Transverse colon (tissue), 4 donors: Measurements from ENCODE around the gene CDRT4. TPM values are rescaled to one million over a fixed set of nuclear protein-coding genes. Genes with fewer than 3 reads are reported as not detected.

Experiments
- DNase-seq: peaks from one replicate; pipeline ENCODE4 v3.0.0-alpha.2; 2019
- H3K27ac ChIP-seq, 4 donors: fragments of 200-600 bp; sonication (generic); 2 replicates each; pipeline ENCODE4 v1.5.1; 2016 to 2018; ENCODE audit warnings: inconsistent platforms in 4 of 4
- H3K27me3 ChIP-seq: fragments of 200-600 bp; sonication (generic); 2 replicates; pipeline ENCODE4 v1.5.1; 2017; ENCODE audit warnings: inconsistent platforms
- H3K36me3 ChIP-seq, 4 donors: fragments of 200-600 bp; sonication (generic); 2 replicates each; pipeline ENCODE4 v1.5.1; 2017 to 2019; ENCODE audit warnings: inconsistent platforms in 4 of 4
- H3K4me1 ChIP-seq, 4 donors: fragments of 200-600 bp; sonication (generic); 2 replicates each; pipeline ENCODE4 v1.5.1; 2017 to 2020; ENCODE audit warnings: inconsistent platforms in 4 of 4
- H3K4me3 ChIP-seq, 4 donors: fragments of 200-600 bp; sonication (generic); 1 replicate in 1 of 4; 2 replicates in 3 of 4; pipeline versions ENCODE4 v1.5.1 to v1.6.1; 2017 to 2019; ENCODE audit warnings: inconsistent platforms in 4 of 4
- H3K9me3 ChIP-seq, 2 donors: fragments of 200-600 bp; sonication (generic); 2 replicates each; pipeline ENCODE4 v1.5.1; 2017 to 2019; ENCODE audit warnings: inconsistent platforms in 2 of 2
- EP300 ChIP-seq: sonication (generic); formaldehyde crosslinking; IDR thresholded peaks from one replicate; pipeline ENCODE4 v1.6.1; 2017; ENCODE audit warnings: antibody characterized with exemption, low read depth
- POLR2A ChIP-seq: fragments of 450-650 bp; IDR thresholded peaks from one replicate; pipeline ENCODE4 v1.6.1; 2016; ENCODE audit warnings: antibody characterized with exemption, mild to moderate bottlenecking, moderate library complexity
- POLR2AphosphoS5 ChIP-seq, 3 donors: sonication (generic); formaldehyde crosslinking; IDR thresholded peaks; one replicate each; pipeline ENCODE4 v1.6.1; 2016; ENCODE audit warnings: antibody characterized with exemption in 3 of 3
- WGBS, 2 donors: methylation state at CpG; one replicate each; pipeline ENCODE4 v1.1.5; 2018; ENCODE audit warnings: low coverage in 1 of 2; 5-methylcytosine and 5-hydroxymethylcytosine counted together
- in situ Hi-C, 4 donors: fragments of 200-750 bp; cut with MboI; loops; one replicate each; pipeline versions ENCODE4 v1.15.0 to v1.15.1; 2017; ENCODE audit warnings: low sequenced_read_pairs in 3 of 4, low pct_ligation_motif_present in 1 of 4, low pct_unique_long_range_greater_than_20kb in 1 of 4
- intact Hi-C: fragments of 100-400 bp; cut with DNase I; formaldehyde crosslinking; loops from one replicate; pipeline ENCODE4 v1.15.1; 2023; ENCODE audit warnings: low total_unique reads
- total RNA-seq, 4 donors: library from RNA; depleted of rRNA; stranded (reverse); fragments of >200 nt; gene quantifications; one replicate each; pipeline ENCODE4 v1.1.0, GENCODE V29; 2016
- TF ChIP-seq, protein P1 (sequence below), 5 experiments: fragments of 200-600 bp in 3 of 5; fragments of 450-650 bp in 2 of 5; sonication (generic) in 3 of 5; IDR thresholded peaks; 1 replicate in 2 of 5; 2 replicates in 3 of 5; pipeline ENCODE4 v1.5.1; 2016 to 2017; ENCODE audit warnings: antibody characterized with exemption in 5 of 5, inconsistent platforms in 3 of 5, mild to moderate bottlenecking in 2 of 5, moderate library complexity in 1 of 5

The CDRT4 gene
- total RNA-seq, 4 donors from 2014 or later = 2.2 to 93.5 (median 14.4) TPM

DNA sequence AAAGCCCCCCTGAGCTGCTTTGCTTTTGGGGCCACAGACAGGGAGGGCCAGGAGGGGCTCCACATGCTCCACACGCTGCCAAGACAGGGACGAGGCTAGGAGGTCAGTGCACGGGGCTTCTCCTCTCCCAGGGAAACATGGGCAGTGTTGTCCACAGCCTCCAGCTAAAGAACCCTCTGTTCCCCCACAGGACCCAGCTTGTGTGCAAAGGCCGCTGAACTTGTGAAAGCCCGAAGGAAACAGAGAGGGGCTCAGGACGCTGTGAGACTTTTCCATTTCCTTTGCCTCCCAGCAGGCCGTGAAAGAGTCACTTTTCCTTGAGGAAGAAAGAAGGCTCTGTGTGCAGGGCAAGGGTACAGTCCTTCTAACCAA, 9.7 kb downstream of the CDRT4 start:
- no peaks in the 10 kb centered on the region for H3K27me3 ChIP-seq
- no peaks in the 10 kb centered on the region for H3K9me3 ChIP-seq
- H3K4me1 ChIP-seq = peaks cover 5 to 26% (median 12%) of the 10 kb centered on the region in 4 donors
- H3K36me3 ChIP-seq = no peaks in the 10 kb centered on the region
- intact Hi-C loops (loop anchor here (1.0 to 5.0 kb wide), 3 partner anchors 45 to 197 kb away; no protein-coding TSS in a partner anchor), in situ Hi-C loops (no loop called here)
- peak overlapping the region in 1 of 4 donors; percentile 2 for H3K4me3 ChIP-seq
- TF ChIP-seq, protein P1, sequence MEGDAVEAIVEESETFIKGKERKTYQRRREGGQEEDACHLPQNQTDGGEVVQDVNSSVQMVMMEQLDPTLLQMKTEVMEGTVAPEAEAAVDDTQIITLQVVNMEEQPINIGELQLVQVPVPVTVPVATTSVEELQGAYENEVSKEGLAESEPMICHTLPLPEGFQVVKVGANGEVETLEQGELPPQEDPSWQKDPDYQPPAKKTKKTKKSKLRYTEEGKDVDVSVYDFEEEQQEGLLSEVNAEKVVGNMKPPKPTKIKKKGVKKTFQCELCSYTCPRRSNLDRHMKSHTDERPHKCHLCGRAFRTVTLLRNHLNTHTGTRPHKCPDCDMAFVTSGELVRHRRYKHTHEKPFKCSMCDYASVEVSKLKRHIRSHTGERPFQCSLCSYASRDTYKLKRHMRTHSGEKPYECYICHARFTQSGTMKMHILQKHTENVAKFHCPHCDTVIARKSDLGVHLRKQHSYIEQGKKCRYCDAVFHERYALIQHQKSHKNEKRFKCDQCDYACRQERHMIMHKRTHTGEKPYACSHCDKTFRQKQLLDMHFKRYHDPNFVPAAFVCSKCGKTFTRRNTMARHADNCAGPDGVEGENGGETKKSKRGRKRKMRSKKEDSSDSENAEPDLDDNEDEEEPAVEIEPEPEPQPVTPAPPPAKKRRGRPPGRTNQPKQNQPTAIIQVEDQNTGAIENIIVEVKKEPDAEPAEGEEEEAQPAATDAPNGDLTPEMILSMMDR (IDR thresholded peaks at IDR 0.05) = no peak
- TF ChIP-seq EP300 (no peak), POLR2AphosphoS5 (IDR thresholded peaks at IDR 0.05) (no peak), POLR2A (no peak)
- DNase-seq = no peak
- H3K27ac ChIP-seq = peak overlapping the region; percentile 67 to 86 (median 68)
- WGBS, 2 donors = 73 to 100% methylated on average over 2 to 7 of the region's 7 CpGs

DNA sequence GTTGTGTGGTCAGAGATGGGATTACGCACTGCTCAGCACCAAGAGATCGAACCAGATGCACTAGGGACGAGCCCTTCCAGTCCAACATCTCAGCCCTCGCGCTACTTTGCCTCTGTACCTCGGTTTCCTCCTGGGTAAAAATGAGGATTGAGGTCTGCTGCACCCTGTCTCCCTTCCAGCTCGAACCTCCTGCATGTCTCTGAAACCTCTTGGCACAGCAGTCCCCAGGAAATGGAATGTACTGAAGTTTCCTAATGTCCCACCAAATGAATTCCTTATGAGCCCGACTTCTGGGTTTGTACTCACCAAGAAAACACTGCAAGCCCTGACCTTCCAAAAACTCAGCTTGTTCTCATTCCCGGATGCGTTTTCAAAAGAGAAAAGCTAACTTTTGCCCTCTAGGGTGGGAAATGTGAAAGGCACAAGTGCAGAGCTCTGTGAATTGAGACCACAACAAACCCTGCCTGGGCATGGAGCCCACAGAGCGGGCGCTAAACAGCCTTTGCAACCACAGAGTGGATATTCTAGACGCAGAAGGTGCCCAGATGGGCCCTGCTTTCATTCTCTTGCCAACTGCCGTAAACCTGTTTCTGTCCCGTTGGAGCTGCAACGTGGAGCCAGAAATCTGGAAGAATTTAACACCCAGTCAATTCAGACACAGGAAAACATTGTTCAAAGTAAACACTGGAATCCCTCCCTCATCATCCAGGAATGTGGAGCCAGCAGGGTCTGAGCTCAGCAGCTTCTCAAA, 10.3 kb downstream of the CDRT4 start:
- no peaks in the 10 kb centered on the region for H3K27me3 ChIP-seq
- H3K4me3 ChIP-seq = peak overlapping the region in 1 of 4 donors; percentile 2
- H3K9me3 ChIP-seq = no peaks in the 10 kb centered on the region
- DNase-seq = peak; percentile 46
- H3K36me3 ChIP-seq = no peaks in the 10 kb centered on the region
- intact Hi-C loops (loop anchor here (1.0 to 5.0 kb wide), 3 partner anchors 45 to 196 kb away; no protein-coding TSS in a partner anchor), in situ Hi-C loops (no loop called here)
- peaks cover 5 to 29% (median 11%) of the 10 kb centered on the region in 4 donors for H3K4me1 ChIP-seq
- 61 to 93% methylated on average over 5 to 16 of the region's 16 CpGs for WGBS, 2 donors
- TF ChIP-seq, protein P1 (IDR thresholded peaks at IDR 0.05) = peak in 4 of 5 experiments; percentile 20 to 47 (median 26)
- TF ChIP-seq POLR2A (no peak), EP300 (no peak), POLR2AphosphoS5 (IDR thresholded peaks at IDR 0.05) (peak in 2 of 3 donors; percentile 31 to 42)
- peak overlapping the region; percentile 67 to 86 (median 68) for H3K27ac ChIP-seq

DNA sequence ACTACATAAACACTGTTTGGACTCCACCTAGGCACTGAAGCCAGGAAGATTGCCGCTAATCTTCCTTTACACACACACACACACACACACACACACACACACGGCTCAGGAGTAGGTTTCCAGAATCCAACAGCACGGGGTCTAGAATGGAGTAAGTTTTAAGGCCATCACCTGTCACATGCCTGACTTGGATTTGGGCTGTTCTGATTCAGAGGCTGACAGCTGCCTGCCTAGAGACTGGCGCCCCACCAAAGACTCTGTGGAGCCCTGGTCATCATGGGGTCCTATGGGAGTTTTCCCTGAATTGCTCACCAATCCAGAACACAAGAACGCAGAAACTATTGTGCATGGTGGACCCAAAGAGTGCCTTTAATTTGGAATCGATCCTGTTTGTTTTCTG, 10.9 kb downstream of the CDRT4 start:
- intact Hi-C loops = loop anchor here (2.0 to 5.0 kb wide), 2 partner anchors 149 to 196 kb away; no protein-coding TSS in a partner anchor
- peak overlapping the region; percentile 67 to 86 (median 68) for H3K27ac ChIP-seq
- 78 to 100% methylated on average over 1 to 6 of the region's 6 CpGs for WGBS, 2 donors
- no peaks in the 10 kb centered on the region for H3K27me3 ChIP-seq
- TF ChIP-seq, protein P1 (IDR thresholded peaks at IDR 0.05) = no peak
- TF ChIP-seq POLR2A = no peak
- TF ChIP-seq EP300 = no peak
- TF ChIP-seq POLR2AphosphoS5 (IDR thresholded peaks at IDR 0.05) = no peak
- in situ Hi-C loops = no loop called here
- peaks cover 5 to 29% (median 11%) of the 10 kb centered on the region in 4 donors for H3K4me1 ChIP-seq
- no peak overlapping the region for H3K4me3 ChIP-seq
- no peaks in the 10 kb centered on the region for H3K36me3 ChIP-seq
- no peaks in the 10 kb centered on the region for H3K9me3 ChIP-seq
- no peak for DNase-seq

DNA sequence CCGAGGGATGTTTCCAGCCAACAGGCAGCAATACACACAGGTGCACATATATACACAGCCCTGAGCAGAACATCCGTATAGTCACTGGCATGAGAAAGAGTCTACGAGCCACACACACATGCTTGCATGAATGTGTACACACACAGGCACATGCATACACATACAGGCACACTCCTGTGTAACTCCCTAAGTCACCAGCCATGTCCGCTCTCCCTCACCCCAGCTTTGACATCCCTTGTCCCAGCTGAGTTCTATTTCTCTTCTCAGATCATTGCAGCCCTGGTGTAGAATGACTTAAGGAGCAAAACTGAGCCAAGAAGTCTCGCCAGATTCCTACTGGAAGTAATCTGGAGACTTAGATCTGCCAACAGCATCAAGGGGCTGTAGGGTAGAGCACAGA, 13.1 kb downstream of the CDRT4 start:
- WGBS, 2 donors = 89% methylated on average over 5 of the region's 5 CpGs; no CpG with 5 or more reads in 1 of the 2 donors
- in situ Hi-C loops = no loop called here
- no peak overlapping the region for H3K27ac ChIP-seq
- no peak for DNase-seq
- peaks cover 5 to 29% (median 11%) of the 10 kb centered on the region in 4 donors for H3K4me1 ChIP-seq
- no peaks in the 10 kb centered on the region for H3K27me3 ChIP-seq
- no peak overlapping the region for H3K4me3 ChIP-seq
- no peaks in the 10 kb centered on the region for H3K36me3 ChIP-seq
- intact Hi-C loops = no loop called here
- H3K9me3 ChIP-seq = no peaks in the 10 kb centered on the region
- no peak for TF ChIP-seq EP300
- TF ChIP-seq, protein P1 (IDR thresholded peaks at IDR 0.05) = no peak
- TF ChIP-seq POLR2AphosphoS5 (IDR thresholded peaks at IDR 0.05) = no peak
- no peak for TF ChIP-seq POLR2A
